OCI-LY1 (cell line): Measurements from ENCODE around the gene CPLX1.

Source experiments
- CTCF ChIP-seq: fragments of 200-600 bp; sonication (generic), shearing (Covaris generic); IDR thresholded peaks from 2 replicates; pipeline ENCODE4 v1.5.1; 2017; ENCODE audit warnings: mild to moderate bottlenecking, antibody characterized with exemption, low read length, moderate library complexity, mixed read lengths
- EZH2 ChIP-seq: fragments of 200-600 bp; sonication (generic), shearing (Covaris generic); IDR thresholded peaks from 2 replicates; pipeline ENCODE4 v1.8.0; 2017; ENCODE audit warnings: borderline replicate concordance, mixed run types, mild to moderate bottlenecking, antibody characterized with exemption, low read length, moderate library complexity, mixed read lengths

- TF ChIP-seq CTCF (no peak), EZH2 (no peak)
These were observed 30.2 kb downstream of the CPLX1 start for GRCh38 chr4:795726-796119.
